NCI-H2171 (cell line): Measurements from ENCODE around the gene INHBC.
"Not testable (repeated sequence)": the region's sequence is repeated elsewhere in the genome, so short reads cannot be mapped to it uniquely, and the experiment has no call there.

ENCODE experiments used
- DNase-seq: peaks from one replicate; lab custom pipeline; 2025; lab: John Stamatoyannopoulos, UW

Gene INHBC, protein sequence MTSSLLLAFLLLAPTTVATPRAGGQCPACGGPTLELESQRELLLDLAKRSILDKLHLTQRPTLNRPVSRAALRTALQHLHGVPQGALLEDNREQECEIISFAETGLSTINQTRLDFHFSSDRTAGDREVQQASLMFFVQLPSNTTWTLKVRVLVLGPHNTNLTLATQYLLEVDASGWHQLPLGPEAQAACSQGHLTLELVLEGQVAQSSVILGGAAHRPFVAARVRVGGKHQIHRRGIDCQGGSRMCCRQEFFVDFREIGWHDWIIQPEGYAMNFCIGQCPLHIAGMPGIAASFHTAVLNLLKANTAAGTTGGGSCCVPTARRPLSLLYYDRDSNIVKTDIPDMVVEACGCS

DNA sequence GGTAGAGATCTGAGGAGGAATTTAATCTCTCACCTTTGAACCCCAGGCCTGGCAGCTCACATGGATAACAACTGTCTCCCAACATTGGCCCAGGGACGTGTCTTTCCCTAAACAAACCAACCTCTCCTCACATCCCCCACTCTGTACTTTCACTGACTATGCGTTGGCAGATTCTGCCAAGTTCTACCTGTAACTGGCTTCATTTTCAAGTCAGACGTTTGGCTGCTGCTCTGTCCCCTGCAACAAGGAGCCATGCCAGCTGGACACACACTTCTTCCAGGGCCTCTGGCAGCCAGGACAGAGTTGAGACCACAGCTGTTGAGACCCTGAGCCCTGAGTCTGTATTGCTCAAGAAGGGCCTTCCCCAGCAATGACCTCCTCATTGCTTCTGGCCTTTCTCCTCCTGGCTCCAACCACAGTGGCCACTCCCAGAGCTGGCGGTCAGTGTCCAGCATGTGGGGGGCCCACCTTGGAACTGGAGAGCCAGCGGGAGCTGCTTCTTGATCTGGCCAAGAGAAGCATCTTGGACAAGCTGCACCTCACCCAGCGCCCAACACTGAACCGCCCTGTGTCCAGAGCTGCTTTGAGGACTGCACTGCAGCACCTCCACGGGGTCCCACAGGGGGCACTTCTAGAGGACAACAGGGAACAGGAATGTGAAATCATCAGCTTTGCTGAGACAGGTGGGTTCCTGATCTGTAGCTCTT is at the start of gene INHBC:
Gene INHBC (plus strand): TSS at position 268 of the 707 bp plus-strand sequence. CDS start 103 bp downstream, at position 371.
- no peak for DNase-seq

- no peak for DNase-seq
Observed at GRCh38 chr12:57385586-57385985, 49.0 kb upstream of the INHBC start.

GRCh38 chr12:57386187-57386720 is 48.3 kb upstream of the INHBC start:
- no peak for DNase-seq

- DNase-seq, result no peak
Observed at GRCh38 chr12:57388425-57388824, 46.2 kb upstream of the INHBC start.

DNA sequence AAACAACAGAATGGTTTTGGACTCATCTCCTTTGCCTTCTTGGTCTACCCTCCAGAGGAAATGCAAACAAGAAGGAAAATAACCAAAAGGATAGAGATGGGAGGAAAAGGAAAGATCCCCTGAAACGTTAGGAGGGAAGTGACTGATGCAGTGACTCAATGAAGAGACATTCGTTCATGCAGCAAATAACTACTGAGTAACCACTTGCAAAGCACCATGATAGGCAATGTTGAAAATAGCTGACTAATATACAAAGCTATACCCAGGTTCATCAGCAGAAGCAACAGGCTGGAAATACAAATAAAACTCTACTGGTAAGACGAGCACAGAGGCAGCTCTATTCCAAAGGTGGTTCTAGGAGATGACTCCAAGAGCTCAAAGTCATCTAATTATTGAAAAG is 45.6 kb upstream of the INHBC start:
- no peak for DNase-seq

DNA sequence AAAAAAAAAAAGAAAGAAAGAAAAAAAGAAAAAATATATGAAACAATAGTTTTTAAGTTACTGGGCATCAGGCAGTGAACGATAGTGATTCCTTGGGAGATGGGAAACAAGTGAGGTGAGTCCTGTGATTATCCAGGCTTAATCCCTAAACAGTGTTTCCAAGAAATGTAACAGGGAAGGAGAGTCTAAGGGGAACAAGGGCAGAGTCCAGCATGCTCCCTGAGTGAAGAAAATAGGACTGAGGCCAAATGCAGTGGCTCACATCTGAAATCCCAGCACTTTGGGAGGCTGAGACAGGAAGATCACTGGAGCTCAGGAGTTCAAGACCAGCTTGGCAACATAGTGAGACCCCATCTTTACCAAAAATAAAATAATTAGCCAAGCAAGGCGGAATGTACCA is 44.4 kb upstream of the INHBC start:
- DNase-seq, result no peak

GRCh38 chr12:57395121-57395520 is 39.5 kb upstream of the INHBC start:
- no peak for DNase-seq

DNA sequence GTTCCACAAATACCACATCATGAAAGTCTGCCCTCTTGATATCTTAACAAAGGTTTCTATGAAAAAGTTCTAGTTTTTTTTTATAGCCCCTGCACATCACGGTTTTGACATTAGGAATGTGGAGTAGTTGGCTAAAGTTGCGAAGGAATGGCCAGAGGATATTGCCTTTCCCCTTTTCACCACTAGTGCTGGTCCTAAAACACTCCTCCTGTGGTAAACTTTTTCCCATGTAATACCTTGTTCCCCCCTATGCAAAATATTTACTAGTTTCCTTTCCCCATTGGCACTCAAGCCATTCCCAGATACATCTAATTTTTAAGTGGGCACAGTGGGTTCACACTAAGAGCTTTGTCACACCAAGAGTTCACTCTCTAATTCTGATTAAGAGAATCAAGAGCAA is 37.1 kb upstream of the INHBC start:
- no peak for DNase-seq

- not testable (repeated sequence) for DNase-seq
Observed at GRCh38 chr12:57399718-57400463, 34.7 kb upstream of the INHBC start.

- DNase-seq, result no peak
Observed at GRCh38 chr12:57401165-57401564, 33.4 kb upstream of the INHBC start.

DNA sequence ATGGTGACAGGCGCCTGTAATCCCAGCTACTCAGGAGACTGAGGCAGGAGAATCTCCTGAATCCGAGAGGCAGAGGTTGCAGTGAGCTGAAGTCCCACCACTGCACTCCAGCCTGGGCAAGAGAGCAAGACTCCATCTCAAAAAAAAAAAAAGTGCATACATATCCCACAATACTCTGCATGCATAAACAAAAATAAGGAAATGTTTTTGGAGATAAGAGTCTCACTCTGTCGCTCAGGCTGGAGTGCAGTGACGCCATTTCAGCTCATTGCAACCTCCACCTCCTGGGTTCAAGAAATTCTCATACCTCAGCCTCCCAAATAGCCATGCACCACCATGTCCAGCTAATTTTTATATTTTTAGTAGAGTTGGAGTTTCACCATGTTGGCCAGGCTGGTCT is 32.4 kb upstream of the INHBC start:
- not testable (repeated sequence) for DNase-seq

DNA sequence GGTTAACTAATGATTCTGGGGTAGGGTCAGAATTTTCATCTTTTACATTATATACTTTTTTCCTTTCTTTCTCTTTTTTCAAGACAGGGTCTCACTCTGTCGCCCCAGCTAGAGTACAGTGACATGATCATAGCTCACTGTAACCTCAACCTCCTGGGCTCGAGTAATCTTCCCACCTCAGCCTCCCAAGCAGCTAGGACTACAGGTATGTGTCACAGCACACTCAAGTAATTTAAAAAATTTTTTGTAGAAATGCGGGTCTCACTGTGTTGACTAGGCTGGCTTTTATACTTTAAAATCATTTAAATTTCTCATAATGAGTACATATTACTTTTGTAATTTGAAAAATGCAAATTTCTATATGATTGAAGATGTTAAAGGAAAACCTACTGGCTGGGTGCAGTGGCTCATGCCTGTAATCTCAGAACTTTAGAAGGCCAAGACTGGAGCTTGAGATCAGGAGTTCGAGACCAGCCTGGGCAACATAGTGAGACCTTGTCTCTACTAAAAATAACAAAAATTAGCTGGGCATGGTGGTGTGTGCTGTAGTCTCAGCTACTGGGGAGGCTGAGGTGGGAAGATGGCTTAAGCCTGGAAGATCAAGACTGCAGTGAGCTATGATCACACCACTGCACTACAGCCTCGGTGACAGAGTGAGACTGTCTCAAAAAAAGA is 29.5 kb upstream of the INHBC start:
- no peak for DNase-seq

DNA sequence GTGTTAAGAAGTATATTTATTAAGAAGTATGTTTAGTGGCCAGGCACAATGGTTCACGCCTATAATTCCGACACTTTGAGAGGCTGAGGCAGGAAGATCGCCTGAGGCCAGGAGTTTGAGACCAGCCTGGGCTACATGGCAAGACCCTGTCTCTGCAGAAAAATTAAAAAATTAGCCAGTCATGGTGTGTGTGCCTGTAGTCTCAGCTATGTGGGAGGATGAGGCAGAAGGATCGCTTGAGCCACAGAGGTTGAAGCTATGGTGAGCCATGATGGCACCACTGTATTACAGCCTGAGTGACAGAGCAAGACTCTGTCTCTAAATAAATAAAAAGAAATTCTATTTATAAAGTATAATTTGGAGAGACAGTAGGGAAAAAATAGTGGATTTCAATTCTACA is 24.1 kb upstream of the INHBC start:
- no peak for DNase-seq

DNA sequence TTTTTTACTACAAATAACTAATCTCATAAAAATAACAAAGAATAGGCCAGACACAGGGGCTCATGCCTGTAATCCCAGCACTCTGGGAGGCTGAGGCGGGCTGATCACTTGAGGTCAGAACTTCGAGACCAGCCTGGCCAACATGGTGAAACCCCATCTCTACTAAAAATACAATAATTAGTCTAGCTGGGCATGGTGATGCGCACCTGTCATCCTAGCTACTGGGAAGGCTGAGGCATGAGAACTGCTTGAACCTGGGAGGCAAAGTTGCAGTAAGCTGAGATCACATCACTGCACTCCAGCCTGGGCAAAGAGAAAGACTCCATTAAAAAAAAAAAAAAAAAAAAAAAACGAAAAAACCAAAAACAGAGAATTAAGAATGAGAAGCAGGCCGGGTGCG is 20.4 kb upstream of the INHBC start:
- DNase-seq, result not testable (repeated sequence)

- DNase-seq, result no peak
Observed at GRCh38 chr12:57415088-57415487, 19.5 kb upstream of the INHBC start.

DNA sequence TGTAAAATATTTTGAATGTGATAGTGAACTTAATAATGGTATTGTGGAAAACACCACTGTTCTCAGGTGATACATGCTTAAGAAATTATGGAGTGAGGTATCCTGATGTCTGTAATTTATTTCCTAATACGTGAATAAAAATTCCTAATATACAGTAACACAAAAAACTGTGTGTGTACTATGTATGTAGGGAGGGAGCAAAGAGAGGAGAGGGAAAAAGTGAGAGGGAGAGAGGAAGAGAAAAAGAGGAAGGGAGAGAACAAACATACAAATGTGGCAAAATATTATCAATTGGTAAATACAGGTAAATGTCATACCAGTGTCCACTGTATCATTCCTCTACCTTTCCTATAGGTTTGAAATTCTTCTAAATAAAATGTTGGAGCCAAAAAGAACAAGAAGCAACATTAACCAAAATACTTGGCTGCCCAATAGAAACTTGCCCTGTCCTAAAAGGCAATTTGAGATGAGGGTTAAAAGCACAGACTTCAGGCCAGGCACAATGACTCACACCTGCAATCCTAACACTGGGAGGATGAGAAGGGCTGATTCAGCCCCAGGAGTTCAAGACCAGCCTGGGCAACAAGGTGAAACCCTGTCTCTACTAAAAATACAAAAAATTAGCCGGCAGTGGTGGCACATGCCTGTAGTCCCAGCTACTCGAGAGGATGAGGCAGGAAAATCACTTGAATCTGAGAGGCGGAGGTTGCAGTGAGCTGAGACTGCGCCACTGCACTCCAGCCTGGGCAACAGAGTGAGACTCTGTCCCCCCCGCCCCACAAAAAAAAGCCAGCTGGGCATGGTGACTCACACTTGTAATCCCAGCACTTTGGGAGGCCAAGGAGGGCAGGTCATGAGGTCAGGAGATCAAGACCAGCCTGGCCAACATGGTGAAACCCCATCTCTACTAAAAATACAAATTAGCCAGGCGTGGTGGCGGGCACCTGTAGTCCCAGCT is 18.3 kb upstream of the INHBC start:
- no peak for DNase-seq

- DNase-seq, result no peak
Observed at GRCh38 chr12:57418255-57418654, 16.3 kb upstream of the INHBC start.

- no peak for DNase-seq
Observed at GRCh38 chr12:57419495-57419894, 15.1 kb upstream of the INHBC start.

DNA sequence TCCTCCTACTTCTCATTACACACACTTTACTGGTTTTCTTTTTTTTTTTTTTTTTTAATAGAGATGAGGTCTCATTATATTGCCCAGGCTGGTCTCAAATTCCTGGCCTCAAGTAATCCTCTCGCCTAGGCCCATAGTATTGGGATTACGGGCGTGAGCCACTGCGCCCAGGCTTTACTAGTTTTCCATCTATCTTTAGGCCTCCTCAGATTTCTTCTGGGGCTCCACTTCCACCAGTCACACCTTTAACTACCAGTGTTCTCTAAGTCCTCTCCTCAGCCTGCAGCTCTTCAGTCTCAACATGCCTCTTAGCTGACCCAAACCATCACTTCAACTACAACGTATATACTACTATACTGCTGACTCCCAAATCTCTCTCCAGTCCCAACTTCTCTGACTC is 14.1 kb upstream of the INHBC start:
- no peak for DNase-seq

DNA sequence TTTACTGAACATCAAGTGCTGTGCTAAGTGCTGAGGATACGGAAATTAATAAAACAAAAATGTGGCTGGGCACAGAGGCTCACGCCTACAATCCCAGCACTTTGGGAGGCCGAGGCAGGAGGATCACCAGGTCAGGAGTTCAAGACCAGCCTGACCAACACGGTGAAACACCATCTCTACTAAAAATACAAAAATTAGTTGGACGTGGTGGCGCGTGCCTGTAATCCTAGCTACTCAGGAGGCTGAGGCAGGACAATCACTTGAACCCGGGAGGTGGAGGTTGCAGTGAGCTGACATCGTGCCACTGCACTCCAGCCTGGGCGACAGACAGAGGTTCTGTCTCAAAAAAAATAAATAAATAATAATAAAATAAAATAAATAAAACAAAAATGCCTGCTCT is 7.6 kb upstream of the INHBC start:
- DNase-seq, result not testable (repeated sequence)

DNA sequence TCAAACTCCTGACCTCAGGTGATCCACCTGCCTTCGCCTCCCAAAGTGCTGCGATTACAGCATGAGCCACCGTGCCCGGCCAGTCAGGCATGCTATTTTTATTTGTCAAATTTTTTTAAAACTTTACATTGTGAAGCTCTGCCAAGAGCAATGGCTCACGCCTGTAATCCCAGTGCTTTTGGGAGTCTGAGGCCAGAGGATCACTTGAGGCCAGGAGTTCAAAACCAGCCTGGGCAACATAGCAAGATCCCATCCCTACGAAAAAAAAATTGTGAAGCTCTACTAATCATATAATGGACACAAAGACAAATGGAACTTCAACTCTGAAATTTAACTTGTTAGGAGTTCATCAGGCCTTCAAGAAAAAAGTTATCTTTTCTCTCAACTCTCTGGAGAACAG is 5.6 kb upstream of the INHBC start:
- DNase-seq, result no peak
